Measurements from ENCODE around the gene STAG3.
"Not testable (repeated sequence)": the region's sequence is repeated elsewhere in the genome, so short reads cannot be mapped to it uniquely, and the experiment has no call there.

Gene STAG3

DNA sequence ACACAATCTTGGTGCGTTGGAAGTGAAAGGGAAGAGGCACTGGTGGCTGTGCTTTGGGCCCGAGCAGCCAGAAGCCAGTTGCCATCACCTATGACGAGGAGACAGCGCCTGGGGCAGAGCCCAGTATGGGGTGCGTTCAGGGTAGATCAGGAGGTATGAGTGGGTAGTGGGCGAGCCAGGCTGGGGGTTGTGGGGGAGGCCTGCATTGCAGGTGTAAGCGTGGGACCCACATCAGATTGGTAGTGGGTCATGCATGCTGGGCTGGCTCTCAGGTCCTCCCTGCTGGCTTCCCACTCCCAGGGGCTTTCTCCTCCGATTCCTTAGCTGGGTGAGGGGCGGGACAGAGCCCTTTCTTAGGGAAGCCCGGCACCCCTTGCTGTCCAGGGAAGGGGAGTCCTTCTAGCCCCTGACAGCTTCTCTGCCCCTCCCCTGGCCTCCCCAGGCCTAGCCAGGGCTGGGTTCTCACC, 41.6 kb downstream of the STAG3 start:
- Histone ChIP-seq H3K36me3 (ENCODE audit: control insufficient read depth, insufficient read depth, low read length) (no peaks in the 10 kb centered on the region), H3K27ac (no peak overlapping the region), H3K4me2 (ENCODE audit: low read length) (no peak overlapping the region), H3K9me3 (ENCODE audit: control insufficient read depth, low read length) (no peaks in the 10 kb centered on the region), H2AFZ (no peak overlapping the region), H3K9ac (no peak overlapping the region), H3K4me1 (no peaks in the 10 kb centered on the region), H3K79me2 (no peaks in the 10 kb centered on the region), H3K4me3 (ENCODE audit: low read depth, low read length) (no peak overlapping the region), H3K27me3 (ENCODE audit: control insufficient read depth, insufficient read depth, low read length) (no peaks in the 10 kb centered on the region)
- TF ChIP-seq, protein P1, sequence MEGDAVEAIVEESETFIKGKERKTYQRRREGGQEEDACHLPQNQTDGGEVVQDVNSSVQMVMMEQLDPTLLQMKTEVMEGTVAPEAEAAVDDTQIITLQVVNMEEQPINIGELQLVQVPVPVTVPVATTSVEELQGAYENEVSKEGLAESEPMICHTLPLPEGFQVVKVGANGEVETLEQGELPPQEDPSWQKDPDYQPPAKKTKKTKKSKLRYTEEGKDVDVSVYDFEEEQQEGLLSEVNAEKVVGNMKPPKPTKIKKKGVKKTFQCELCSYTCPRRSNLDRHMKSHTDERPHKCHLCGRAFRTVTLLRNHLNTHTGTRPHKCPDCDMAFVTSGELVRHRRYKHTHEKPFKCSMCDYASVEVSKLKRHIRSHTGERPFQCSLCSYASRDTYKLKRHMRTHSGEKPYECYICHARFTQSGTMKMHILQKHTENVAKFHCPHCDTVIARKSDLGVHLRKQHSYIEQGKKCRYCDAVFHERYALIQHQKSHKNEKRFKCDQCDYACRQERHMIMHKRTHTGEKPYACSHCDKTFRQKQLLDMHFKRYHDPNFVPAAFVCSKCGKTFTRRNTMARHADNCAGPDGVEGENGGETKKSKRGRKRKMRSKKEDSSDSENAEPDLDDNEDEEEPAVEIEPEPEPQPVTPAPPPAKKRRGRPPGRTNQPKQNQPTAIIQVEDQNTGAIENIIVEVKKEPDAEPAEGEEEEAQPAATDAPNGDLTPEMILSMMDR (IDR thresholded peaks at IDR 0.05) = no peak

DNA sequence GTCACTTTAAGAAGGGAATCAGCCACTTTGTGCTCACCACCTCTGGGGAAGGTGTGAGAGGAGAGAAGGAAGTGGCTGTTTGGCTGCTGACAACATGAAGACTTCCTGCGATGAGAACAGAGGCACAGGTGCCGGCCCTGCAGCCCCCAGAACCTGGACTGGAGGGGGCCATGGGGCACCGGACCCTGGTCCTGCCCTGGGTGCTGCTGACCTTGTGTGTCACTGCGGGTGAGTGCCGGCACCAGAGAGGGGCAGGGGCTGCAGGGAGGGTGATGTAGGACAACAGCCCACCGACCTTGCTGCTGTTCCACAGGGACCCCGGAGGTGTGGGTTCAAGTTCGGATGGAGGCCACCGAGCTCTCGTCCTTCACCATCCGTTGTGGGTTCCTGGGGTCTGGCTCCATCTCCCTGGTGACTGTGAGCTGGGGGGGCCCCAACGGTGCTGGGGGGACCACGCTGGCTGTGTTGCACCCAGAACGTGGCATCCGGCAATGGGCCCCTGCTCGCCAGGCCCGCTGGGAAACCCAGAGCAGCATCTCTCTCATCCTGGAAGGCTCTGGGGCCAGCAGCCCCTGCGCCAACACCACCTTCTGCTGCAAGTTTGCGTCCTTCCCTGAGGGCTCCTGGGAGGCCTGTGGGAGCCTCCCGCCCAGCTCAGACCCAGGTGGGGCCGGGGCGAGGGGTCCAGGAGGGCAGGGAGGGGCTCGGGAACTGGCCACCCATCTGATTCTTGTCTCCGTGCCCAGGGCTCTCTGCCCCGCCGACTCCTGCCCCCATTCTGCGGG, 42.3 kb downstream of the STAG3 start, which contains the start of gene PVRIG:
Gene PVRIG (plus strand): TSS at position 149 of the 785 bp plus-strand sequence. CDS start 22 bp downstream, at position 171.
- H3K4me2 ChIP-seq (ENCODE audit: low read length); H3K36me3 ChIP-seq (ENCODE audit: control insufficient read depth, insufficient read depth, low read length); H3K4me1 ChIP-seq; H3K9me3 ChIP-seq (ENCODE audit: control insufficient read depth, low read length); H3K9ac ChIP-seq; H3K79me2 ChIP-seq; H3K4me3 ChIP-seq (ENCODE audit: low read depth, low read length); H3K27ac ChIP-seq; H3K27me3 ChIP-seq (ENCODE audit: control insufficient read depth, insufficient read depth, low read length); H2AFZ ChIP-seq: not testable (repeated sequence)

DNA sequence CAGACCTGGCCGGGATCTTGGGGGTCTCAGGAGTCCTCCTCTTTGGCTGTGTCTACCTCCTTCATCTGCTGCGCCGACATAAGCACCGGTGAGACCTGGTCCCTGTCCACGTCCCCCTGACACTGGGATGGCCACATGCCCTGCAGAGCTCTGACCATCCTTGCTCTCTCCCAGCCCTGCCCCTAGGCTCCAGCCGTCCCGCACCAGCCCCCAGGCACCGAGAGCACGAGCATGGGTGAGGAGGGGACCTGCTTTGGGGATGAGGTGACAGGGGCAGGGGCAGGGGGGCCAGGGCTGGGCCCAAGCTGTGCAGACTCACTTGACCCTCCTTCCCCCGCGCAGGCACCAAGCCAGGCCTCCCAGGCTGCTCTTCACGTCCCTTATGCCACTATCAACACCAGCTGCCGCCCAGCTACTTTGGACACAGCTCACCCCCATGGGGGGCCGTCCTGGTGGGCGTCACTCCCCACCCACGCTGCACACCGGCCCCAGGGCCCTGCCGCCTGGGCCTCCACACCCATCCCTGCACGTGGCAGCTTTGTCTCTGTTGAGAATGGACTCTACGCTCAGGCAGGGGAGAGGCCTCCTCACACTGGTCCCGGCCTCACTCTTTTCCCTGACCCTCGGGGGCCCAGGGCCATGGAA, 43.0 kb downstream of the STAG3 start:
- no peaks in the 10 kb centered on the region for H3K79me2 ChIP-seq
- H2AFZ ChIP-seq = no peak overlapping the region
- H3K9me3 ChIP-seq (ENCODE audit: control insufficient read depth, low read length) = no peaks in the 10 kb centered on the region
- no peak overlapping the region for H3K4me3 ChIP-seq (ENCODE audit: low read depth, low read length)
- no peaks in the 10 kb centered on the region for H3K36me3 ChIP-seq (ENCODE audit: control insufficient read depth, insufficient read depth, low read length)
- H3K4me2 ChIP-seq (ENCODE audit: low read length) = no peak overlapping the region
- TF ChIP-seq, protein P1 (IDR thresholded peaks at IDR 0.05) = no peak
- H3K9ac ChIP-seq = no peak overlapping the region
- no peaks in the 10 kb centered on the region for H3K4me1 ChIP-seq
- H3K27me3 ChIP-seq (ENCODE audit: control insufficient read depth, insufficient read depth, low read length) = no peaks in the 10 kb centered on the region
- no peak overlapping the region for H3K27ac ChIP-seq

DNA sequence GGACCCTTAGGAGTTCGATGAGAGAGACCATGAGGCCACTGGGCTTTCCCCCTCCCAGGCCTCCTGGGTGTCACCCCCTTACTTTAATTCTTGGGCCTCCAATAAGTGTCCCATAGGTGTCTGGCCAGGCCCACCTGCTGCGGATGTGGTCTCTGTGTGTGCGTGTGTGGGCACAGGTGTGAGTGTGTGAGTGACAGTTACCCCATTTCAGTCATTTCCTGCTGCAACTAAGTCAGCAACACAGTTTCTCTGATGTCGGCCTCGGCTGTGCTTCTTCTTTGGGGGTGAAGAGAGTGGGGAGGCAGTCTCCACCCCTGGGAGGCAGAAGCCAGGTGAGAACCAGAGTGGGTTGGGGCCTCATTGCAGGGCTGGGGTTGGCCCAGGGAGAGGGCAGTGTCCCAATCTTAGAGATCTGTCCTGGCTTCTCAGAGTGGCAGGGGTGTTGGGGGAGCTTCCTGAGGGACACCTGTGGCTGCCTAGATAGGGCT, 43.6 kb downstream of the STAG3 start:
- Histone ChIP-seq H3K4me1 (no peaks in the 10 kb centered on the region), H3K4me3 (ENCODE audit: low read depth, low read length) (no peak overlapping the region), H3K9ac (no peak overlapping the region), H3K27ac (no peak overlapping the region), H3K79me2 (no peaks in the 10 kb centered on the region), H3K9me3 (ENCODE audit: control insufficient read depth, low read length) (no peaks in the 10 kb centered on the region), H3K4me2 (ENCODE audit: low read length) (no peak overlapping the region), H3K36me3 (ENCODE audit: control insufficient read depth, insufficient read depth, low read length) (no peaks in the 10 kb centered on the region), H2AFZ (no peak overlapping the region), H3K27me3 (ENCODE audit: control insufficient read depth, insufficient read depth, low read length) (no peaks in the 10 kb centered on the region)
- TF ChIP-seq, protein P1 (IDR thresholded peaks at IDR 0.05) = no peak

DNA sequence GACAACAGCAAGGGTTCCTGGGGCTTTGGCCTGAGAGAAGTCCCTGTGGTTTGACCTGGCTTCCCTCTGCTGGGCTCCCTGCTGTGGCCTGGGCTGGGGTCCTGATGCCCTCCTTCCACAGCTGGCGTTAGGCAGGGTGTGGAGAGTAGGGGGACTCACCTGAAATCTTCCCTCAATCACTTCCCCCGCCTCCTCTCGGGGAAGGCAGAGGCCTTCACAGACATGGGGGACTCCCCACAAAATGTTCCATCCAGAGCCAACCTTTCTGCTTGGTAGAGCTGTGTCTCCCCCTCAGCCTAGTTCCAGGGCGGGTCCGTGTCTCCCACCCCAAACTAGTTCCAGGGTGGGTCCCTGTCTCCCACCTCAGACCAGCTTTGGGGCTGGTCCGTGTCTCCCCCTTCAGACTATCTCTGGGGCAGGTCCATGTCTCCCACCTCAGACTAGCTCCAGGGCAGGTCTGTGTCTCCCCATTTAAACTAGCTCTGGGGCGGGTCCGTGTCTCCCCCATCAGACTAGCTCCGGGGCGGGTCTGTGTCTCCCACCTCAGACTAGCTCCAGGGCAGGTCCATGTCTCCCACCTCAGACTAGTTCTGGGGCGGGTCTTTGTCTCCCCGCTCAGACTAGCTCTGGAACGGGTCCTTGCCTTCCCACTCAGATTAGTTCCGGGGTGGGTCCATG, 44.2 kb downstream of the STAG3 start:
- Histone ChIP-seq H3K27ac (no peak overlapping the region), H3K4me1 (no peaks in the 10 kb centered on the region), H3K79me2 (no peaks in the 10 kb centered on the region), H3K9me3 (ENCODE audit: control insufficient read depth, low read length) (no peaks in the 10 kb centered on the region), H3K36me3 (ENCODE audit: control insufficient read depth, insufficient read depth, low read length) (no peaks in the 10 kb centered on the region), H3K9ac (no peak overlapping the region), H3K27me3 (ENCODE audit: control insufficient read depth, insufficient read depth, low read length) (no peaks in the 10 kb centered on the region), H3K4me3 (ENCODE audit: low read depth, low read length) (no peak overlapping the region), H2AFZ (no peak overlapping the region), H3K4me2 (ENCODE audit: low read length) (no peak overlapping the region)
- TF ChIP-seq, protein P1 (IDR thresholded peaks at IDR 0.05) = no peak

Data from parathyroid adenoma (tissue), 2 donors.